WERI-Rb-1 (cell line): Measurements from ENCODE around the gene CNTNAP2.

Source experiments
- DNase-seq: peaks from one replicate; pipeline ENCODE4 v3.0.0-alpha.2; 2020
- H3K27ac ChIP-seq: fragments of 250-450 bp; sonication (Bioruptor Pico); 2 replicates; pipeline ENCODE4 v1.5.1; 2020; ENCODE audit warnings: mild to moderate bottlenecking, moderate library complexity
- H3K27me3 ChIP-seq: fragments of 250-450 bp; sonication (Bioruptor Pico); 2 replicates; pipeline ENCODE4 v1.5.1; 2021; ENCODE audit warnings: mild to moderate bottlenecking, low read depth, moderate library complexity; ENCODE audit not compliant: insufficient read depth, severe bottlenecking
- H3K36me3 ChIP-seq: fragments of 250-450 bp; sonication (Bioruptor Pico); 2 replicates; pipeline ENCODE4 v1.5.1; 2020; ENCODE audit warnings: mild to moderate bottlenecking, moderate library complexity
- H3K4me3 ChIP-seq: 2 replicates; pipeline ENCODE4 v1.5.1; 2011; ENCODE audit warnings: low read depth, mild to moderate bottlenecking, control low read depth, low read length
- H3K9me3 ChIP-seq: fragments of 250-450 bp; sonication (Bioruptor Pico); 2 replicates; pipeline ENCODE4 v1.5.1; 2021; ENCODE audit warnings: mild to moderate bottlenecking, moderate library complexity; ENCODE audit not compliant: severe bottlenecking
- CTCF ChIP-seq: IDR thresholded peaks from 2 replicates; pipeline ENCODE4 v1.5.1; 2011; ENCODE audit warnings: low read depth, mild to moderate bottlenecking, control low read depth, inconsistent platforms, low read length

The CNTNAP2 gene

GRCh38 chr7:147015999-147016398, 899.4 kb downstream of the CNTNAP2 start:
- DNase-seq: no peak
- no peak overlapping the region for H3K4me3 ChIP-seq
- no peak overlapping the region for H3K27ac ChIP-seq
- H3K36me3 ChIP-seq: no peaks in the 10 kb centered on the region
- H3K9me3 ChIP-seq: no peaks in the 10 kb centered on the region
- no peak for TF ChIP-seq CTCF
- H3K27me3 ChIP-seq: no peaks in the 10 kb centered on the region

- Histone ChIP-seq H3K4me3 (no peak overlapping the region), H3K36me3 (no peaks in the 10 kb centered on the region), H3K9me3 (no peaks in the 10 kb centered on the region), H3K27ac (no peak overlapping the region), H3K27me3 (no peaks in the 10 kb centered on the region)
- no peak for DNase-seq
- TF ChIP-seq CTCF: no peak
Measured at GRCh38 chr7:147022056-147022455, 905.5 kb downstream of the CNTNAP2 start.

GRCh38 chr7:147023440-147023839, 906.8 kb downstream of the CNTNAP2 start:
- no peak for DNase-seq
- Histone ChIP-seq H3K9me3 (no peaks in the 10 kb centered on the region), H3K27ac (no peak overlapping the region), H3K36me3 (no peaks in the 10 kb centered on the region), H3K27me3 (no peaks in the 10 kb centered on the region), H3K4me3 (no peak overlapping the region)
- TF ChIP-seq CTCF: no peak

GRCh38 chr7:147029953-147030352, 913.4 kb downstream of the CNTNAP2 start:
- no peak for DNase-seq
- no peak overlapping the region for H3K27ac ChIP-seq
- no peaks in the 10 kb centered on the region for H3K36me3 ChIP-seq
- H3K27me3 ChIP-seq: no peaks in the 10 kb centered on the region
- no peak overlapping the region for H3K4me3 ChIP-seq
- H3K9me3 ChIP-seq: no peaks in the 10 kb centered on the region
- no peak for TF ChIP-seq CTCF

GRCh38 chr7:147033641-147034040, 917.0 kb downstream of the CNTNAP2 start:
- no peaks in the 10 kb centered on the region for H3K27me3 ChIP-seq
- TF ChIP-seq CTCF: no peak
- H3K36me3 ChIP-seq: no peaks in the 10 kb centered on the region
- H3K27ac ChIP-seq: no peak overlapping the region
- no peak for DNase-seq
- no peaks in the 10 kb centered on the region for H3K9me3 ChIP-seq
- no peak overlapping the region for H3K4me3 ChIP-seq

GRCh38 chr7:147041438-147041837, 924.8 kb downstream of the CNTNAP2 start:
- no peaks in the 10 kb centered on the region for H3K36me3 ChIP-seq
- H3K27ac ChIP-seq: no peak overlapping the region
- H3K9me3 ChIP-seq: no peaks in the 10 kb centered on the region
- no peak overlapping the region for H3K4me3 ChIP-seq
- TF ChIP-seq CTCF: no peak
- H3K27me3 ChIP-seq: no peaks in the 10 kb centered on the region
- DNase-seq: no peak
